NCI-H345 treated with DMSO at 0.1 percent for 48 hours (cell line): ENCODE data around the gene ZNF836.
A peak's percentile ranks its signal among the peaks of the same experiment; 100 is the strongest.

ENCODE experiments used
- DNase-seq: peaks from one replicate; lab custom pipeline; 2025; ENCODE audit not compliant: unreplicated experiment; lab: John Stamatoyannopoulos, UW

ZNF836 gene

DNA sequence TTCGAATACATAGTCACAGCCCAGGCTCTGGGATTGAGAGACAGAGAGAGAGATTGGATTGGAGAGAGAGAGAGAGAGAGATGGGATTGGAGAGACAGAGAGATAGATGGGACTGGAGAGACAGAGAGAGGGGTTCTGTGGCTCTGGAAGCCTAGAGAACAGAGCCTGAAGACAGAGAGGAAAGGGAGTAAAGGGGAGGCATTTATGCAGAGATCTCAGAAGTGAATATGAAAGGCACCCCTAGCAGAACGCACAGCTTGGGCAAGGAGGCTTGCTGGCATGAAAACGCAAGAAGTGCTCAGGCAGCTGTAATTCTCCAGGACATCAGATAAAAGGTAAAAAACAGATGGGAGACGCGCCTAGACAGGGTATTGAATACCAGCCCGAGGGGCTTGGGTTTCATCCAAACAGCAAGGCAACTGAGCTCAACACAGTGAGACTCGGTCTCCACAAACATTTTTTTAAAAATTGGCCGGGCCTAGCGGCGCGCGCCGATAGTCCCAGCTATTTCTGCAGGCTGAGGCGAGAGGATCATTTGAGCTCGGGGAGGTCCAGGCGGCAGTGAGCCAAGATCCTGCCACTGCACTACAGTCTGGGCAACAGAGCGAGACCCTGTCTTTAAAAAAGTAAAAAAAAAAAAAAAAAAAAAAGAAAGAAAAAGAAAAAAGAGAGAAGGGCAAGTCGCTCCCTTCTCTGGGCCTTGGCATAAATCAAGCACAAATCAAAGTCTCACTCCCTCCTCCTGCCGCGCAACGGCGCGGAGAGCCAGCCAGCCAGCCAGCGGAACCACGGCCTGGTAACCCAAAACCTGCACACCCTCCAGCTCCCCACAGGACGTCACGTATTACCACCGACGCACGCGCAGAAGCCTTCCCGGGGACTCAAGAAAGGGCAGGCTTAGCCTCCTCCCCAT, 17.7 kb upstream of the ZNF836 start:
- no peak for DNase-seq

GRCh38 chr19:52187407-52187806, 16.0 kb upstream of the ZNF836 start:
- no peak for DNase-seq

- DNase-seq = no peak
Observed at GRCh38 chr19:52176574-52176973, 5.2 kb upstream of the ZNF836 start.

DNA sequence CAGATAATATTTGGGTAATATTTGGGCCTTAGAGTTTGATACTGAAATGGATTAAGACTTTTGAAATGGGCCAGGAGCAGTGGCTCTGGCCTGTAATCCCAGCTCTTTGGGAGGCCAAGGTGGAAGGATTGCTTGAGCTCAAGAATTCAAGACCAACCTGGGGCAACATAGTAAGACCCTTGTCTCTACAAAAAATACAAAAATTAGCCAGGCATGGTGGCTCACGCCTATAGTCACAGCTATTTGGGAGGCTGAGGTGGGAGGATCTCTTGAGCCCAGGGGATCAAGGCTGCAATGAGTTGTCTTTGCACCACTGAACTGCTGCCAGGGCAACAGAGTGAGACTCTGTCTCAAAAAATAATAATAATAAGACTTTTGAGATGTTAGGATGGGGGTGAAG, 926 bp upstream of the ZNF836 start:
- no peak for DNase-seq

- no peak for DNase-seq
Observed at GRCh38 chr19:52170863-52171320, 529 bp downstream of the ZNF836 start.

- no peak for DNase-seq
Observed at GRCh38 chr19:52170304-52170703, 1.1 kb downstream of the ZNF836 start.

- DNase-seq = no peak
Observed at GRCh38 chr19:52155596-52156359, 15.6 kb downstream of the ZNF836 start.

- DNase-seq = no peak
Observed at GRCh38 chr19:52148256-52148655, 23.2 kb downstream of the ZNF836 start.

DNA sequence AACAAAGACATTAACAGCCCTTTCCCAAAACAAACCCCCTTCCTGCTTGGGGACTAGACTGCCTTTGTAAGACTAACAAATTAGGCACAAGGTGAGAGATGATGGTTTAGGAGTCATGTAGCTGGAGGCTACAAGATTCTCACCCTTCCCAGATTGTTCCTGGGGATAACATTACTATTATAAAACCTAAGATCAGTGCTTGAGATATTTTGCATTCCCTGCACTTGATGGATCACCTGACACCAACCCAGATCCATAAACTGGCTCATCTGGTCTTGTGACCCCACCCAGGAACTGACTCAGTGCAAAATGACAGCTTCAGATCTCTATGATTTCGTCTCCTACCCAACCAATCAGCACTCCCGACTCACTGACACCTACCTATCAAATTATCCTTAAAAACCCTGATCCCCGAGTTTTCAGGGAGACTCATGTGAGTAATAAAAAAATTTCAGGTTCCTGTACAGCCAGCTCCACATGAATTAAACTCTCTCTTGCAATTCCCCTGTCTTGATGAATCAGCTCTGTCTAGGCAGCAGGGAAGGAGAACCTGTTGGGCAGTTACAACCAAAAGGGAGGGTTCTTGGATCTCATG, 29.3 kb downstream of the ZNF836 start:
- DNase-seq = no peak

- no peak for DNase-seq
Observed at GRCh38 chr19:52141203-52141602, 30.2 kb downstream of the ZNF836 start.

DNA sequence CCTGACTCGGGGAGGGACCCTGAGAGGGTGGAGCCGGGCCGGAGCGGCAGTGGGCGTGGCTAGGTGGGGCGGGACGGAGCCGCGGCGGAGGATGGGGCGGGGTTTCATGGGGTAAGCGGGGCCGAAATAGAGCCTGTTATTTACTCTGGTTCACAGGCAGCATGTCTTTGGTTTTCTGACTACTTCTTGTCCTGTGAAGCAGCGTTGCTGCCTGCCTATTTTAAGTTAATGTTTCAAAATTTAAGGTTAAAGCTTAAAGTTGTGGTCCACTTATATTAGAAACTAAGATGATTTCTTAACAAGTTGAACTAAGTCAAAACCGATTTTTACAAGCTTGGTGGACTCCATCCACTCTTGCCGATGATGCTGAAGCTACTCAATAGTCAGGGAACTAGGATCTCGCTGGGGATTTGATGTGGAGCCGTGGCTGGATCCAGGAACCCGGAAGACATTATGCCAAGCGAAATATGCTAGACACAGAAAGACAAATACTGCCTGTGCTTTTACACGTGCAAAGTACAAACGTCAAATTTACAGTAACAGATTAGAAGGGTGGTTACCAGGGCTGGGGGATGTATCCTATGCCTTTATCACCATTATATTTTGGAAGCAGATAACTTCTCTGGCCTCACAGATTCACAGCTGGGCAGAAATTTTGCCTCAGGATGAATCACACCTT, 31.2 kb downstream of the ZNF836 start:
- DNase-seq = no peak

DNA sequence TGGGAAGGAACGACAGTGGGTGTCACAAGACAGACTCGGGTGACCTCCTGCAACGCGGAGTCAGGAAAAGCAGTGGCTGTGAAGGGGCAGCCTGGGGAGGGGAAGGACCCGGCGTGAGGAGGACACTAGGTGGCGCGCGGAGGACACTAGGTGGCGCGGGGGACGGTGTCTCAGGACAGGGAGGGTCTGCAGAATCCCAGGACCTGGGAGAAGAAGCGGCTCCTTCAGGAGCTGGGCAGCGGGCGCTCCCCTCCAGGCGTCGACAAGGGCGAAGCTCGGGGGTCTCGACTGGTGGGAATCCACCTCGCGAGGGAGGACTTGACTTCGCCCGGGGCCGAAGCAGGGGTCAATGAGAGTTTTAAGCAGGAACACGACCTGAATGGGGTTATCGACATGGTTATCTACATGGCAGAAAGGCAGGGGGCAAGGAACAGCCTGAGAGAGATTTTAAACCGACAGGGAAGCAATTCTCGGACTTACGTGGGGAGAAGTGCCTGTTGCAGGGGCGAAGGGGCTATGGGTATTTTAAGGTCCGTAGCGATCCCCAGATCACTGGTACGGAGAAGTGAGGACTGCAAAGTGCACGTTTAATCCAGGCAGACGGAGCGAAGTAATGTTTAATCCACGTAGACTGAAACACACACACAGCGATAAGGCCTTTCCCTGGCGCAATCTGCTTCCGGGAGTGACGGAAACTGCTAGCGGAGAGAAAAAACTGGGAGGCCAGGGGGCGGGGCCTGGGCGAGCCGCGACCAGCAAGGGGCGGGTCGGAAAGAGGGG, 32.0 kb downstream of the ZNF836 start, which contains the start of gene ZNF616:
Gene ZNF616 (minus strand): TSS at position 687 of the 780 bp plus-strand sequence. CDS start 9,426 bp downstream, outside the sequence.
- peak; percentile 83 for DNase-seq

- no peak for DNase-seq
Observed at GRCh38 chr19:52138983-52139251, 32.5 kb downstream of the ZNF836 start.

GRCh38 chr19:52138278-52138982, 33.0 kb downstream of the ZNF836 start:
- DNase-seq = no peak

DNA sequence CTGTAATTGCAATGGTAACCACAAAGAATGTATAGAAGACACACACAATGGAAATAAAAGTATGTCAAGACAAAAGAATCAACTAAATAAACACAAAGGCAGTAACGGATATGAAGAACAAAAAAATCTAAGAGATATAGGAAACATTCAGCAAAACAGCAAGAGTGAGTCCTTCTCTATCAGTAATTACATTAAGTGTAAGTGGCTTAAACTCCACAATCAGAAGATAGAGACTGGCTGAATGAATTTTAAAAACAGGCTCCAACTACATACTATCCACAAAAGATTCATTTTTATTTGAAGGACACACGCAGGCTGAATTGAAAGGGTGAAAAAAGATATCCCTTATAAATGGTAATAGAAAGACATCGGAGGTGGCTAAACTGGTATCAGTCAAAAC, 51.1 kb downstream of the ZNF836 start:
- no peak for DNase-seq

- no peak for DNase-seq
Observed at GRCh38 chr19:52115526-52116053, 55.8 kb downstream of the ZNF836 start.

DNA sequence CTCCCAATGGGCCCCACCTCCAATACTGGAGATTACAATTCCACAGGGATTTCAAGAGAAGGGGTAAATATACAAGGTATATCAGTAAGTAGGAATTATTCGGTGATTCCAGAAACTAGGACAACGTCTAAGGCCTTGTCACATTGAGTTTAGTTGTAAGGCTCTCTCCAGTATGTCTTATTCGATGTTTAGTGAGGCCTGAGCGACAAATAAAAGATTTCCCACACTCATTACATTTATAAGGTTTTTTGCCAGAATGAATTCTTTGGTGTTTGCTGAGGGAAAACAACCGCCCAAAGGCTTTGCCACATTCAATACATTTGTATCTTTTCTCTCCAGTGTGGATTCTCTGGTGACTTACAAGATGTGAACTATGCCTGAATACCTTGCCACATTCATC, 56.7 kb downstream of the ZNF836 start:
- no peak for DNase-seq

GRCh38 chr19:52112624-52113023, 58.8 kb downstream of the ZNF836 start:
- DNase-seq = no peak

GRCh38 chr19:52110780-52111179, 60.6 kb downstream of the ZNF836 start:
- DNase-seq = no peak
